CD4-positive, alpha-beta T cell (primary cell): ENCODE data around the gene HSD17B7. TPM values are rescaled to one million over a fixed set of nuclear protein-coding genes. Genes with fewer than 3 reads are reported as not detected.

Experiments used
- ATAC-seq: fragments of 200-7000 bp; cut with Tn5 transposase; one replicate; pipeline ENCODE4 v1.10.0; 2022; ENCODE audit warnings: mild to moderate bottlenecking; ENCODE audit not compliant: poor library complexity
- CTCF ChIA-PET: fragments of 350-600 bp; sonication (Branson Sonifier 250); formaldehyde crosslinking; loops from one replicate; lab custom pipeline; 2021; ENCODE audit warnings: antibody characterized with exemption, inconsistent platforms; lab: Charles Lee
- POLR2A ChIA-PET: fragments of 350-600 bp; sonication (Branson Sonifier 250); formaldehyde crosslinking; loops from one replicate; lab custom pipeline; 2021; ENCODE audit warnings: antibody characterized with exemption, inconsistent platforms; lab: Charles Lee
- DNase-seq, 14 experiments: peaks; one replicate each; pipeline ENCODE4 v3.0.0-alpha.2; 2013 to 2020; ENCODE audit warnings: mixed read lengths in 2 of 14
- H3K27ac ChIP-seq, 2 donors: one replicate each; pipeline versions ENCODE4 v1.5.1 to v1.7.0; 2013; ENCODE audit warnings: low read length in 2 of 2, low read depth in 1 of 2, mild to moderate bottlenecking in 1 of 2
- H3K27me3 ChIP-seq, 2 experiments: 1 replicate in 1 of 2; 2 replicates in 1 of 2; pipeline versions ENCODE4 v1.6.1 to v1.7.0; 2013; ENCODE audit warnings: low read length in 2 of 2, control low read depth in 1 of 2, mild to moderate bottlenecking in 1 of 2, moderate library complexity in 1 of 2; ENCODE audit not compliant: insufficient read depth in 2 of 2, control insufficient read depth in 1 of 2
- H3K36me3 ChIP-seq: one replicate; pipeline ENCODE4 v1.6.1; 2013; ENCODE audit warnings: low read length, control low read depth; ENCODE audit not compliant: insufficient read depth
- H3K4me1 ChIP-seq: one replicate; pipeline ENCODE4 v1.6.1; 2013; ENCODE audit warnings: low read length, control low read depth; ENCODE audit not compliant: insufficient read depth
- H3K4me3 ChIP-seq: one replicate; pipeline ENCODE4 v1.5.1; 2013; ENCODE audit warnings: mild to moderate bottlenecking, low read length, moderate library complexity
- H3K9me3 ChIP-seq, 2 experiments: 1 replicate in 1 of 2; 2 replicates in 1 of 2; pipeline versions ENCODE4 v1.6.1 to v1.7.0; 2013; ENCODE audit warnings: low read length in 2 of 2, mild to moderate bottlenecking in 2 of 2, control low read depth in 1 of 2, moderate library complexity in 1 of 2; ENCODE audit not compliant: control insufficient read depth in 1 of 2, insufficient read depth in 1 of 2
- H3K27ac Mint-ChIP-seq: one replicate; pipeline ENCODE4 v1.8.0; 2020; ENCODE audit warnings: mixed read lengths
- H3K27me3 Mint-ChIP-seq: one replicate; pipeline ENCODE4 v1.8.0; 2021; ENCODE audit warnings: mixed read lengths
- H3K36me3 Mint-ChIP-seq: one replicate; pipeline ENCODE4 v1.8.0; 2021; ENCODE audit warnings: low read depth, mixed read lengths
- H3K4me1 Mint-ChIP-seq: one replicate; pipeline ENCODE4 v1.8.0; 2021; ENCODE audit warnings: low read depth, mixed read lengths
- H3K4me3 Mint-ChIP-seq: one replicate; pipeline ENCODE4 v1.8.0; 2020; ENCODE audit warnings: mild to moderate bottlenecking, mixed read lengths
- H3K9me3 Mint-ChIP-seq: one replicate; pipeline ENCODE4 v1.8.0; 2020; ENCODE audit warnings: mixed read lengths
- CTCF ChIP-seq: fragments of 200-600 bp; IDR thresholded peaks from one replicate; pipeline ENCODE4 v1.8.0; 2022; ENCODE audit warnings: antibody characterized with exemption, mild to moderate bottlenecking
- intact Hi-C, 2 experiments: fragments of 100-400 bp; cut with DNase I in 1 of 2; cut with micrococcal nuclease in 1 of 2; formaldehyde crosslinking; loops; one replicate each; pipeline versions ENCODE4 v1.15.1 to v1.9.0; 2023 to 2025; cut with DNase I, micrococcal nuclease
- total RNA-seq, 174 experiments: library from RNA in 2 of 174; stranded (reverse) in 2 of 174; gene quantifications; one replicate each; pipeline ENCODE4 v1.2.3 and lab custom pipeline; 2021 to 2026

The HSD17B7 gene
- total RNA-seq, 2 experiments from 2014 or later: 16.5 to 17.5 TPM

- no peaks in the 10 kb centered on the region for H3K9me3 Mint-ChIP-seq
- DNase-seq (peak in 3 of 14 experiments; percentile 2 to 27 (median 11)), ATAC-seq (no peak)
- intact Hi-C loops: no loop called here
- H3K4me3 ChIP-seq: peak overlapping the region; percentile 26
- H3K27me3 ChIP-seq: peaks cover 9 to 27% of the 10 kb centered on the region in 2 experiments
- no peaks in the 10 kb centered on the region for H3K36me3 Mint-ChIP-seq
- H3K4me3 Mint-ChIP-seq: no peak overlapping the region
- H3K27ac Mint-ChIP-seq: no peak overlapping the region
- H3K4me1 Mint-ChIP-seq: peaks cover 16% of the 10 kb centered on the region
- H3K4me1 ChIP-seq: peaks cover 9% of the 10 kb centered on the region
- H3K36me3 ChIP-seq: no peaks in the 10 kb centered on the region
- ChIA-PET POLR2A (no interaction called here), CTCF (no interaction called here)
- H3K27ac ChIP-seq: no peak overlapping the region
- no peaks in the 10 kb centered on the region for H3K9me3 ChIP-seq
- no peak for TF ChIP-seq CTCF
- peaks cover 61% of the 10 kb centered on the region for H3K27me3 Mint-ChIP-seq
Measured at GRCh38 chr1:162822391-162823200, 32.1 kb downstream of the HSD17B7 start.

- Histone ChIP-seq H3K27me3 (peaks cover 9 to 27% of the 10 kb centered on the region in 2 experiments), H3K36me3 (no peaks in the 10 kb centered on the region), H3K4me3 (no peak overlapping the region), H3K4me1 (peaks cover 9% of the 10 kb centered on the region), H3K27ac (no peak overlapping the region), H3K9me3 (no peaks in the 10 kb centered on the region)
- peaks cover 16% of the 10 kb centered on the region for H3K4me1 Mint-ChIP-seq
- intact Hi-C loops: no loop called here
- DNase-seq: peak in 2 of 14 experiments; percentile 31 to 40
- H3K9me3 Mint-ChIP-seq: no peaks in the 10 kb centered on the region
- POLR2A ChIA-PET: no interaction called here
- ATAC-seq: no peak
- CTCF ChIA-PET: no interaction called here
- no peak for TF ChIP-seq CTCF
- H3K36me3 Mint-ChIP-seq: no peaks in the 10 kb centered on the region
- peaks cover 66% of the 10 kb centered on the region for H3K27me3 Mint-ChIP-seq
- no peak overlapping the region for H3K4me3 Mint-ChIP-seq
- no peak overlapping the region for H3K27ac Mint-ChIP-seq
Measured at GRCh38 chr1:162823231-162823630, 32.7 kb downstream of the HSD17B7 start.

- Mint-ChIP-seq H3K4me3 (no peak overlapping the region), H3K36me3 (no peaks in the 10 kb centered on the region), H3K9me3 (no peaks in the 10 kb centered on the region), H3K4me1 (peaks cover 16% of the 10 kb centered on the region), H3K27ac (no peak overlapping the region), H3K27me3 (peaks cover 72% of the 10 kb centered on the region)
- Histone ChIP-seq H3K36me3 (no peaks in the 10 kb centered on the region), H3K4me3 (no peak overlapping the region), H3K27ac (no peak overlapping the region), H3K9me3 (no peaks in the 10 kb centered on the region), H3K4me1 (peaks cover 9% of the 10 kb centered on the region), H3K27me3 (peaks cover 9 to 27% of the 10 kb centered on the region in 2 experiments)
- POLR2A ChIA-PET: no interaction called here
- DNase-seq (no peak), ATAC-seq (no peak)
- no peak for TF ChIP-seq CTCF
- CTCF ChIA-PET: no interaction called here
- intact Hi-C loops: no loop called here
Measured at GRCh38 chr1:162823771-162824525, 33.4 kb downstream of the HSD17B7 start.
